Breast epithelium (tissue), 4 donors: ENCODE data around the gene SEM1. TPM values are rescaled to one million over a fixed set of nuclear protein-coding genes. Genes with fewer than 3 reads are reported as not detected.
"Not testable (repeated sequence)": the region's sequence is repeated elsewhere in the genome, so short reads cannot be mapped to it uniquely, and the experiment has no call there.

Source experiments
- DNase-seq, 2 donors: peaks; one replicate each; pipeline ENCODE4 v3.0.0-alpha.2; 2019; ENCODE audit warnings: low spot score in 2 of 2
- H3K27ac ChIP-seq, 2 donors: fragments of 200-600 bp; sonication (generic) in 1 of 2; one replicate each; pipeline ENCODE4 v1.5.1; 2016 to 2019; ENCODE audit warnings: mild to moderate bottlenecking in 1 of 2
- H3K27me3 ChIP-seq, 2 donors: fragments of 200-600 bp; sonication (generic) in 1 of 2; one replicate each; pipeline versions ENCODE4 v1.5.1 to v1.6.0; 2017 to 2019; ENCODE audit warnings: control low read depth in 1 of 2, mild to moderate bottlenecking in 1 of 2
- H3K36me3 ChIP-seq: fragments of 200-600 bp; one replicate; pipeline ENCODE4 v1.5.1; 2019
- H3K4me1 ChIP-seq, 2 donors: fragments of 200-600 bp; sonication (generic); one replicate each; pipeline ENCODE4 v1.5.1; 2016 to 2019; ENCODE audit warnings: control low read depth in 1 of 2
- H3K4me3 ChIP-seq, 3 donors: fragments of 200-600 bp; sonication (generic); 1 replicate in 2 of 3; 2 replicates in 1 of 3; pipeline ENCODE4 v1.5.1; 2016 to 2019; ENCODE audit warnings: mild to moderate bottlenecking in 3 of 3, moderate library complexity in 2 of 3
- H3K9me3 ChIP-seq, 2 donors: fragments of 200-600 bp; sonication (generic) in 1 of 2; one replicate each; pipeline ENCODE4 v1.5.1; 2016 to 2019; ENCODE audit warnings: control low read depth in 1 of 2
- CTCF ChIP-seq, 3 donors: fragments of 450-650 bp; IDR thresholded peaks; one replicate each; pipeline ENCODE4 v1.5.1; 2016 to 2017; ENCODE audit warnings: antibody characterized with exemption in 3 of 3, mild to moderate bottlenecking in 3 of 3, moderate library complexity in 3 of 3
- POLR2A ChIP-seq: fragments of 450-650 bp; IDR thresholded peaks from one replicate; pipeline ENCODE4 v1.6.1; 2016; ENCODE audit warnings: antibody characterized with exemption, mild to moderate bottlenecking, moderate library complexity
- POLR2AphosphoS5 ChIP-seq, 3 donors: sonication (generic); formaldehyde crosslinking; IDR thresholded peaks; one replicate each; pipeline ENCODE4 v1.6.1; 2017; ENCODE audit warnings: antibody characterized with exemption in 3 of 3
- intact Hi-C: fragments of 100-400 bp; cut with DNase I; formaldehyde crosslinking; loops from one replicate; pipeline ENCODE4 v1.15.1; 2023; ENCODE audit warnings: low total_unique reads
- total RNA-seq, 3 donors: library from RNA; depleted of rRNA; stranded (reverse); fragments of >200 nt; gene quantifications; one replicate each; pipeline ENCODE4 v1.1.0, GENCODE V29; 2016

Gene SEM1
- total RNA-seq, 3 donors from 2014 or later = 26.6 to 37.4 (median 28.5) TPM

GRCh38 chr7:96728139-96728538 is 18.5 kb upstream of the SEM1 start:
- Histone ChIP-seq H3K27me3 (no peaks in the 10 kb centered on the region), H3K4me3 (no peak overlapping the region), H3K4me1 (no peaks in the 10 kb centered on the region), H3K9me3 (no peaks in the 10 kb centered on the region), H3K36me3 (no peaks in the 10 kb centered on the region), H3K27ac (no peak overlapping the region)
- intact Hi-C loops = no loop called here
- no peak for TF ChIP-seq CTCF (IDR thresholded peaks at IDR 0.05)
- no peak for TF ChIP-seq POLR2A
- no peak for TF ChIP-seq POLR2AphosphoS5 (IDR thresholded peaks at IDR 0.05)
- DNase-seq = no peak

- TF ChIP-seq CTCF (IDR thresholded peaks at IDR 0.05) (no peak), POLR2A (no peak), POLR2AphosphoS5 (IDR thresholded peaks at IDR 0.05) (no peak)
- no peaks in the 10 kb centered on the region for H3K4me1 ChIP-seq
- no peaks in the 10 kb centered on the region for H3K9me3 ChIP-seq
- no peaks in the 10 kb centered on the region for H3K27me3 ChIP-seq
- no peaks in the 10 kb centered on the region for H3K36me3 ChIP-seq
- intact Hi-C loops = no loop called here
- no peak overlapping the region for H3K4me3 ChIP-seq
- no peak for DNase-seq
- no peak overlapping the region for H3K27ac ChIP-seq
Observed at GRCh38 chr7:96727534-96728088, 18.0 kb upstream of the SEM1 start.

- no peak overlapping the region for H3K27ac ChIP-seq
- no peaks in the 10 kb centered on the region for H3K4me1 ChIP-seq
- DNase-seq = no peak
- H3K9me3 ChIP-seq = no peaks in the 10 kb centered on the region
- TF ChIP-seq POLR2A = no peak
- no peak for TF ChIP-seq CTCF (IDR thresholded peaks at IDR 0.05)
- no peaks in the 10 kb centered on the region for H3K27me3 ChIP-seq
- H3K36me3 ChIP-seq = no peaks in the 10 kb centered on the region
- H3K4me3 ChIP-seq = no peak overlapping the region
- intact Hi-C loops = no loop called here
Observed at GRCh38 chr7:96723622-96724021, 14.0 kb upstream of the SEM1 start.

- intact Hi-C loops = not testable (repeated sequence)
Observed at GRCh38 chr7:96722928-96723327, 13.3 kb upstream of the SEM1 start.

GRCh38 chr7:96720843-96721242 is 11.2 kb upstream of the SEM1 start:
- intact Hi-C loops = no loop called here
- H3K27ac ChIP-seq = no peak overlapping the region
- DNase-seq = no peak

More at GRCh38 chr7:96722928-96723327, 13.3 kb upstream of the SEM1 start:
- not testable (repeated sequence) for DNase-seq, H3K9me3 ChIP-seq, H3K27ac ChIP-seq, H3K27me3 ChIP-seq, H3K4me3 ChIP-seq, H3K36me3 ChIP-seq, H3K4me1 ChIP-seq

More at GRCh38 chr7:96720843-96721242, 11.2 kb upstream of the SEM1 start:
- Histone ChIP-seq H3K4me3 (no peak overlapping the region), H3K27me3 (no peaks in the 10 kb centered on the region), H3K9me3 (no peaks in the 10 kb centered on the region), H3K4me1 (no peaks in the 10 kb centered on the region), H3K36me3 (no peaks in the 10 kb centered on the region)
- TF ChIP-seq CTCF (IDR thresholded peaks at IDR 0.05) (no peak), POLR2A (no peak), POLR2AphosphoS5 (IDR thresholded peaks at IDR 0.05) (no peak)
